ENCODE data around the gene DNAAF2. TPM values are rescaled to one million over a fixed set of nuclear protein-coding genes. Genes with fewer than 3 reads are reported as not detected.
A peak's percentile ranks its signal among the peaks of the same experiment; 100 is the strongest.
"Not testable (repeated sequence)": the region's sequence is repeated elsewhere in the genome, so short reads cannot be mapped to it uniquely, and the experiment has no call there.

DNAAF2 gene
- total RNA-seq, 1 donor from 2014 or later: 12.8 TPM

DNA sequence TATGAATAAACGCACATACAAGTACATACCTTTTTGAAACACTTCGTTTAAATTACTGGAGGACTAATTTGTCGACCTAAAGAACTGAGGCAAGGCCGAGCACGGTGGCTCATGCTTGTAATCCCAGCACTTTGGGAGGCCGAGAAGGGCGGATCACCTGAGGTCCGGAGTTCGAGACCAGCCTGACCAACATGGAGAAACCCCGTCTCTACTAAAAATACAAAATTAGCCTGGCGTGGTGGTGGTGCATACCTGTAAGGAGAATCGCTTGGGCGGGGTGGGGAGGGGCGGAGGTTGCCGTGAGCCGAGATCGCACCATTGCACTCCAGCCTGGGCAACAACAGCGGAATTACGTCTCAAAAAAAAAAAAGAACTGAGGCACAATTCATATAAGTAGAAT is 15.8 kb downstream of the DNAAF2 start:
- Mint-ChIP-seq H3K4me1 (ENCODE audit: low read depth) (peaks cover 44% of the 10 kb centered on the region), H3K36me3 (ENCODE audit: low read depth) (peaks cover 45% of the 10 kb centered on the region), H3K4me3 (peak overlapping the region; percentile 98), H3K27ac (peak overlapping the region; percentile 98)
- DNase-seq (ENCODE audit: low spot score); H3K9me3 Mint-ChIP-seq; intact Hi-C loops (cut with micrococcal nuclease); H3K27me3 Mint-ChIP-seq (ENCODE audit: insufficient read depth): not testable (repeated sequence)

DNA sequence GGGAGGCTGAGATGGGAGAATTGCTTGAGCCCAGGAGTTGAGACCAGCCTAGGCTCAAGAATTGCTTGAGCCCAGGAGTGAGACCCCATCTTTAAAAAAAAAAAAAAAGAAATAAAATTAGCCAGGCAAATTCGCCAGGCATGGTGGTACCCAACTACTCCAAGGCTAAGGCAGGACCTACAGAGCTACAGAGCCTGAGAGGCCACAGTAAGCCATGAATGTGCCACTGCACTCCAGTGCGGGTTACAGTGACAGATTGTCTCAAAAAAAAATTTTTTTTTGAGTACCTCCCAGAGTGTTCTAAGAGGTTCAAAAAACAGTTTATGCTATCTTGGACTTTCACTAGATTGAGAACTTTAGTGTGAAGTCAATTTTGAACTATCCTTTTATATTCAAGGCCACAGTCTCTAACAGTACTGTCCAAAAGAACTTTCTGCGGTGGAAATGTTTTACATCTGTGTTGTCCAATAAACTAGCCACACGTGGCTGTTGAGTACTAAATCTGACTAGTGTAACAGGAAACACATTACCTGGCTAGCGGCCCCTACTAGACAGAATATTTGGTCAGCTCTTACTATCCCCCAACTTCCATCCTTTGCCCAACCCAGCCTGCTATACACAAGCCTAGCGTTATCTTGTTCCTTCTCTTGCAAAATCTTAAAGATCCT is 17.1 kb downstream of the DNAAF2 start:
- Mint-ChIP-seq H3K4me3 (peak overlapping the region; percentile 98), H3K9me3 (no peaks in the 10 kb centered on the region), H3K4me1 (ENCODE audit: low read depth) (peaks cover 32% of the 10 kb centered on the region), H3K27me3 (ENCODE audit: insufficient read depth) (peaks cover 2% of the 10 kb centered on the region), H3K27ac (no peak overlapping the region), H3K36me3 (ENCODE audit: low read depth) (peaks cover 47% of the 10 kb centered on the region)
- DNase-seq (ENCODE audit: low spot score): no peak
- intact Hi-C loops (cut with micrococcal nuclease): no loop called here

DNA sequence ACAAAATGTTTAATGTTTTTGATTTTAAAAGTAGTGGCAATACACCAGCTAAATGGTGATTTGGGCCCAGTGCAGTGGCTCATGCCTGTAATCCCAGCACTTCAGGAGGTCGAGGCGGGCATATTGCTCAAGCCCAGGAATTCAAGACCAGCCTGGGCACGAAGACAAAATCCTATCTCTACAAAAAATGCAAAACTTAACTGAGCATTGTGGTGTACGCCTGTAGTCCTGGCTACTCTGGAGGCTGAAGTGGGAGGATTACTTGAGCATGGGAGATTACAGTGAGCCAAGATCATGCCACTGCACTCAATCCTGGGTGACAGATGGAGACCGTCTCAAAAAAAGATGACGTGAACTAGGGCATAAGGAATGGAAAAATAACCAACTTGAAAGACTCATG is 19.3 kb downstream of the DNAAF2 start:
- no peak for DNase-seq (ENCODE audit: low spot score)
- Mint-ChIP-seq H3K27me3 (ENCODE audit: insufficient read depth) (peaks cover 2% of the 10 kb centered on the region), H3K4me1 (ENCODE audit: low read depth) (peaks cover 26% of the 10 kb centered on the region), H3K27ac (no peak overlapping the region), H3K9me3 (no peaks in the 10 kb centered on the region), H3K4me3 (no peak overlapping the region), H3K36me3 (ENCODE audit: low read depth) (peaks cover 36% of the 10 kb centered on the region)
- intact Hi-C loops (cut with micrococcal nuclease): no loop called here

DNA sequence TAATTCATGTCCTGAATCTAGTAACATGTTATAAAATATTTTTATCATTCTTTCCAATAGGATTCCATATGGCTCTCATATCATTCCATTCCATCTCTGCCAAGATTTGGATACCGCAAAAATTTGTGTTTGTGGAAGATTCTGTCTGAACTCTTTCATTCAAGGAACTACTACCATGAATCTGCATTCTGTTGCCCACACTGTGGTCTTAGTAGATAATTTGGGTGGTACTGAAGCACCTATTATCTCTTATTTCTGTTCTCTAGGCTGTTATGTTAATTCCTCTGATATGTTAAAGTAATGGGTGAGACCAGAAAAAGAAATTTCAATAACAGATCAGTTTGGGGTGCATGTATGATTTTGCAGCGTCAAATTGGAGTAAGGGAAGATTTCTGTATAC is 20.8 kb downstream of the DNAAF2 start:
- peak overlapping the region; percentile 35 for H3K27ac Mint-ChIP-seq
- peaks cover 30% of the 10 kb centered on the region for H3K36me3 Mint-ChIP-seq (ENCODE audit: low read depth)
- H3K4me1 Mint-ChIP-seq (ENCODE audit: low read depth): peaks cover 25% of the 10 kb centered on the region
- intact Hi-C loops (cut with micrococcal nuclease): no loop called here
- H3K9me3 Mint-ChIP-seq: no peaks in the 10 kb centered on the region
- DNase-seq (ENCODE audit: low spot score): no peak
- H3K27me3 Mint-ChIP-seq (ENCODE audit: insufficient read depth): peaks cover 2% of the 10 kb centered on the region
- H3K4me3 Mint-ChIP-seq: no peak overlapping the region

DNA sequence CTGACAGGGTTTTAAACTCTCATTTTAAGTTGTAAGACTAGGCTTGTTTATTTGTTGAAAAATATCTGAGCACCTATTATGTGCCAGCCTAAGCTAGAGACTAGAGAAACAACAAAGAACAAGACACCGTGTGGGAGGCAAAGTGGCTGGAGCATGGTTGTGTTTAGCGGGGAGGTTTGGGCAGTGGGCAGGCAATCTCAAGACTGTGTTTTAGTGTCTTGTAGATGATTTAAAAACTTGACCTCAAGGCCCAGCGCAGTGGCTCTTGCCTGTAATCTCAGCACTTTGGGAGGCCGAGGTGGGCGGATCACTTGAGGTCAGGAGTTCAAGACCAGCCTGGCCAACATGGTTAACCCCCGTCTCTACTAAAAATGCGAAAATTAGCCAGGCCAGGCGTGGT is 22.4 kb downstream of the DNAAF2 start:
- H3K27ac Mint-ChIP-seq: no peak overlapping the region
- H3K36me3 Mint-ChIP-seq (ENCODE audit: low read depth): peaks cover 22% of the 10 kb centered on the region

DNA sequence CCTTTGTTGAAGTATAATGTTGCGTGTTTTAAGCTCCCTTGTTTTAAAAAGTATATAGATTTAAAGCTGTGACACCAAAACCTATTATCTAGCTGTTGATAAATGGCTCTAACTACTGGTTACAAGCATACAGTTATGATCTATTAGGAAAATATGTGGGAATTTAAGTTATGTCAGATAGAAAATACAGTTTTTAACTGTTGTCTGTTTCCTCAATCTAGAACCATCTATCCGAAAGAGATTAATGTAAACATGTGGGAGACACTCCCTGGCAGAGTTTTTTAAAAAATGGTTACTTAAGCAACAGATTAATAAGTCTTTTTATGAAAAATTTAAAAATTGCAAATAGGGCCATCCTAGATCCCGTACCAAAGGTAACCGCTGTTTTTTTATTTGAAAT is 22.8 kb downstream of the DNAAF2 start:
- no peak for DNase-seq (ENCODE audit: low spot score)
- Mint-ChIP-seq H3K27me3 (ENCODE audit: insufficient read depth) (peaks cover 2% of the 10 kb centered on the region), H3K4me1 (ENCODE audit: low read depth) (peaks cover 20% of the 10 kb centered on the region), H3K9me3 (no peaks in the 10 kb centered on the region), H3K4me3 (no peak overlapping the region), H3K27ac (no peak overlapping the region), H3K36me3 (ENCODE audit: low read depth) (peaks cover 22% of the 10 kb centered on the region)
- intact Hi-C loops (cut with micrococcal nuclease): no loop called here

More for the DNA sequence above, 22.4 kb downstream of the DNAAF2 start:
- Mint-ChIP-seq H3K4me1 (ENCODE audit: low read depth) (peaks cover 20% of the 10 kb centered on the region), H3K27me3 (ENCODE audit: insufficient read depth) (peaks cover 2% of the 10 kb centered on the region), H3K4me3 (no peak overlapping the region), H3K9me3 (no peaks in the 10 kb centered on the region)
- intact Hi-C loops (cut with micrococcal nuclease): no loop called here
- DNase-seq (ENCODE audit: low spot score): no peak

DNA sequence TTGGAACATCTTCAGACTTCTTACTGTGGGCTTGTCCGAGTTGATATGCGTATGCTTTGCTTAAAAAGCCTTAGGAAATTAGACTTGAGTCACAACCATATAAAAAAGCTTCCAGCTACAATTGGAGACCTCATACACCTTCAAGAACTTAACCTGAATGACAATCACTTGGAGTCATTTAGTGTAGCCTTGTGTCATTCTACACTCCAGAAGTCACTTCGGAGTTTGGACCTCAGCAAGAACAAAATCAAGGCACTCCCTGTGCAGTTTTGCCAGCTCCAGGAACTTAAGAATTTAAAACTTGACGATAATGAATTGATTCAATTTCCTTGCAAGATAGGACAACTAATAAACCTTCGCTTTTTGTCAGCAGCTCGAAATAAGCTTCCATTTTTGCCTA is 27.5 kb downstream of the DNAAF2 start:
- H3K9me3 Mint-ChIP-seq: no peaks in the 10 kb centered on the region
- intact Hi-C loops (cut with micrococcal nuclease): no loop called here
- no peak overlapping the region for H3K4me3 Mint-ChIP-seq
- no peak overlapping the region for H3K27ac Mint-ChIP-seq
- H3K4me1 Mint-ChIP-seq (ENCODE audit: low read depth): peaks cover 23% of the 10 kb centered on the region
- no peaks in the 10 kb centered on the region for H3K27me3 Mint-ChIP-seq (ENCODE audit: insufficient read depth)
- DNase-seq (ENCODE audit: low spot score): no peak
- peaks cover 21% of the 10 kb centered on the region for H3K36me3 Mint-ChIP-seq (ENCODE audit: low read depth)

DNA sequence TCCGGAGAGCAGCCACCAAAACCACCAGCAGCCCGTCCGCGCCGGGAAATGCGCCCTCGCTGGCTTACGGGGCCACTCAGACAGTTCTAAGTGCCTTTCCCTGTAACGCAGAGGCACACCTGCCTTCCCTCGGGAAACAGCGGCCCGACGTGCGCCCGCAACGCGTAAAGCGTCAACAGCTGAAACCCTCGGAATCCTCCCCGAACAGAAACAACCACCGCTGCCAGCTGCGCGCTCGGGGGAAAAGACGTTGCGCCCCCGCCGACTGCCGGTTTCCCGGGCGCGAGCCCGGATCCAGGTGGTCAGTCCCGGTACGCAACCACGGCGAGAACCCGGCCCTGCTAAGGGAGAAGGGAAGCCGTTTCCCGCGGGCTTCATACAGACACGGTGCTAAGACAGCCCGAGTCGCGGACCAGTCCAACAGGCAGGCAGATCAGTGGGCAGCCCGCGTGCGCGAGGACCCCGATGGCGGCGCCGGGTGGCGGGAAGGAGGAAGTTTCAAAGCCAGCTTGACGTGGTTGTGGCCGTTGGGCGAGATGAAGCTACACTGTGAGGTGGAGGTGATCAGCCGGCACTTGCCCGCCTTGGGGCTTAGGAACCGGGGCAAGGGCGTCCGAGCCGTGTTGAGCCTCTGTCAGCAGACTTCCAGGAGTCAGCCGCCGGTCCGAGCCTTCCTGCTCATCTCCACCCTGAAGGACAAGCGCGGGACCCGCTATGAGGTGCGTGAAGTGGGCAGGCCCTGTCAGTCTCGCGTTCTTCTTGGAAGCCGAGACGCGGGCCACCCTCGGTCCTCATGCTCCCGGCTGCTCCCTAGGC is 36.4 kb downstream of the DNAAF2 start, which contains the start of gene LRR1:
LRR1 (plus strand) TSS at position 456 of the 816 bp plus-strand sequence; CDS start at position 537, 81 bp downstream.
- H3K27ac Mint-ChIP-seq: peak within 1 kb of the TSS; percentile 95
- peaks cover 8% of the 10 kb centered on the region for H3K36me3 Mint-ChIP-seq (ENCODE audit: low read depth)
- H3K4me1 Mint-ChIP-seq (ENCODE audit: low read depth): peaks cover 44% of the 10 kb centered on the region
- intact Hi-C loops (cut with micrococcal nuclease): loop anchor here (1.0 to 5.0 kb wide), 4 partner anchors 12 to 519 kb away; partner anchors contain the start of genes MGAT2, RPL36AL, RPS29 and VCPKMT
- no peaks in the 10 kb centered on the region for H3K27me3 Mint-ChIP-seq (ENCODE audit: insufficient read depth)
- H3K9me3 Mint-ChIP-seq: no peaks in the 10 kb centered on the region
- peak; percentile 82 for DNase-seq (ENCODE audit: low spot score)
- peak within 1 kb of the TSS; percentile 92 for H3K4me3 Mint-ChIP-seq

DNA sequence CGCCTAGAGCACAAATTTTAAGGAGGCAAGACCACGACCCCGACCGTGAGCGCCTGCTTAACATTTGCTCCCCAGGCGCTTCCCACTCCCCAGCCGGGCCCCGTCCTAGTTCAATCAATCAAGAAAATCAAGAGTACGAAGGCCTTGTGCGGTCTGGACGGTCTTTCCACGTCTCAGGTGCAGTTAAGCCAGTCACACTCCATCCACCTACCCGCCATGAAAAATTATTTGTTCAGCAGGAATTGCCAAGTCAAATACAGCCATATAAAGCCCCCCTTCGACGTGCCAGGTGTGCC is 36.9 kb downstream of the DNAAF2 start:
- H3K27me3 Mint-ChIP-seq (ENCODE audit: insufficient read depth): no peaks in the 10 kb centered on the region
- no peak for DNase-seq (ENCODE audit: low spot score)
- peaks cover 44% of the 10 kb centered on the region for H3K4me1 Mint-ChIP-seq (ENCODE audit: low read depth)
- peaks cover 8% of the 10 kb centered on the region for H3K36me3 Mint-ChIP-seq (ENCODE audit: low read depth)
- peak overlapping the region; percentile 95 for H3K27ac Mint-ChIP-seq
- intact Hi-C loops (cut with micrococcal nuclease): loop anchor here (1.0 to 5.0 kb wide), 4 partner anchors 12 to 519 kb away; partner anchors contain the start of genes MGAT2, RPL36AL, RPS29 and VCPKMT
- no peaks in the 10 kb centered on the region for H3K9me3 Mint-ChIP-seq
- peak overlapping the region; percentile 92 for H3K4me3 Mint-ChIP-seq

DNA sequence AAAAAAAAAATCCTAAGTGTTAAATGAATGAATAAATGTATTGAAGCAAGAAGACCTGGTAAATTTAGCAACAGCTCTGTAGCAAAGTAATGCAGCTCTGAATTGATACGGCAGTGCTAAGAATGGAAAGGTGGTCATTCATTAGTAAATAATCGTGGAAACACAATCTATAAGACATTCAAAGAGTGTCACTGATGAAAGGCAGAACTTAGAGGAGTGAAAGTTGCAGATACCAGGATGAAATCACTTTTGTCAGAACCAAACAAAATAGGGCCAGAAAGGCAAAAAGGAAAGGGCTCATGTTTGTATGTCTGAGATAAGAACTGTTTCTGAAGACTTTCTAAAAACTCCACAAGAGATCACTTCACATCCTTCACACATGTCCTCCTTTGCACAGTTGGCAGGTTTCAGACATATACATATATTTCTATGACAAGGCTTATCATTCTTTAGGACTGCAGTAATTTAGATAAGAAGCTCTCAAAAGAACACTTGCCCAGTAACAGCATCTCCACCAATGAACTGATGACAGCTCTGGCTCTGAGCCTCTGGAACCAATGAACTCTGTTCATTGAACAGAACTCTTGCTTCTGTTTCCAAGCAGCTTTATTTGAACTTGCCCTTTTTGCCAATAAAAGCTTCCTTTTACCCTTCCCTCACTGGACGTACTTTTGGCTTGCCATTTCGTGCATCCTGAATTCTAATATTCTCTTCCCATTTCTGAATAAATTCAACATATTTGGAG is 40.5 kb downstream of the DNAAF2 start:
- intact Hi-C loops (cut with micrococcal nuclease): loop anchor here (5.0 kb wide), 1 partner anchor 523 kb away; the partner anchor contains the start of gene VCPKMT
- H3K4me1 Mint-ChIP-seq (ENCODE audit: low read depth): peaks cover 32% of the 10 kb centered on the region
- no peaks in the 10 kb centered on the region for H3K9me3 Mint-ChIP-seq
- no peak overlapping the region for H3K4me3 Mint-ChIP-seq
- DNase-seq (ENCODE audit: low spot score): no peak
- no peak overlapping the region for H3K27ac Mint-ChIP-seq
- no peaks in the 10 kb centered on the region for H3K36me3 Mint-ChIP-seq (ENCODE audit: low read depth)
- no peaks in the 10 kb centered on the region for H3K27me3 Mint-ChIP-seq (ENCODE audit: insufficient read depth)

DNA sequence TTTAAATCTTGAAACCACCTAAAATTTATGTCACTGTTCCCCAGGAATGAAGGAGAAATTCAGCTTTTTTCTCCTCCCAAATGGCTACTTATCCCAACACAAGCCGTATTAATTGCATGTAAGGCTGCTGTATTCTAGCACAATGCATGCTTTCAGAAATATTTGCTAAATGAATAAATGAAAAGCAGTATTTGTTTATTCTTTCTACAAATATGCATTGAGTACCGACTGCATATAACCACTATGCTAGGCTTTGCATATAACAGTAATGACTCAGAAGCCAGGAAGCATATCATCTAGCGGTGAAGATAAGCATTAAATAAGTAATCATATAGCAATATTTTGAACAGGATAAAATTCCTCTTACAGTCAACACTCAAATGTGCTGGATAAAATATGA is 42.0 kb downstream of the DNAAF2 start:
- intact Hi-C loops (cut with micrococcal nuclease): no loop called here
- Mint-ChIP-seq H3K9me3 (no peaks in the 10 kb centered on the region), H3K36me3 (ENCODE audit: low read depth) (no peaks in the 10 kb centered on the region), H3K27ac (no peak overlapping the region), H3K4me1 (ENCODE audit: low read depth) (peaks cover 27% of the 10 kb centered on the region), H3K4me3 (no peak overlapping the region), H3K27me3 (ENCODE audit: insufficient read depth) (no peaks in the 10 kb centered on the region)
- no peak for DNase-seq (ENCODE audit: low spot score)

DNA sequence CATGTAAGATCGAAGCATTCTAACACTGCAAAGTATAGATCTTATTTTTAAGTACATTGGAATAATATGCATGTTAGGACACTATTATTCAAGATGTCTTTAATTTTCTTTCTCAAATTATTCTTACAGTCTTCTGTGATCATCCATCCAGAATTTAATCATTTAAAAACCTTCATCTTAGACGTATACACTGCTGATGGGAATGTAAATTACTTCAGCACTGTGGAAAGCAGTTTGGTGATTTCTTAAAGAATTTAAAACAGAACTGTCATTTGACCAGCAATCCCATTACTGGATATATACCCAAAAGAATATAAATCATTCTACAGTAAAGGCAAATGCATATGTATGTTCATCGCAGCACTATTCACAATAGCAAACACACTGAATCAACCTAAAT is 45.7 kb downstream of the DNAAF2 start:
- intact Hi-C loops (cut with micrococcal nuclease): loop anchor here (5.0 to 10.0 kb wide), 4 partner anchors 643 to 1245 kb away; partner anchors contain the start of genes DMAC2L, L2HGDH, NIN and SOS2
- peaks cover 3% of the 10 kb centered on the region for H3K27me3 Mint-ChIP-seq (ENCODE audit: insufficient read depth)
- DNase-seq (ENCODE audit: low spot score): no peak
- no peak overlapping the region for H3K27ac Mint-ChIP-seq
- no peak overlapping the region for H3K4me3 Mint-ChIP-seq
- H3K4me1 Mint-ChIP-seq (ENCODE audit: low read depth): peaks cover 18% of the 10 kb centered on the region
- H3K36me3 Mint-ChIP-seq (ENCODE audit: low read depth): peaks cover 20% of the 10 kb centered on the region
- no peaks in the 10 kb centered on the region for H3K9me3 Mint-ChIP-seq
